ENCODE measurements around the gene KLHL15.

DNA sequence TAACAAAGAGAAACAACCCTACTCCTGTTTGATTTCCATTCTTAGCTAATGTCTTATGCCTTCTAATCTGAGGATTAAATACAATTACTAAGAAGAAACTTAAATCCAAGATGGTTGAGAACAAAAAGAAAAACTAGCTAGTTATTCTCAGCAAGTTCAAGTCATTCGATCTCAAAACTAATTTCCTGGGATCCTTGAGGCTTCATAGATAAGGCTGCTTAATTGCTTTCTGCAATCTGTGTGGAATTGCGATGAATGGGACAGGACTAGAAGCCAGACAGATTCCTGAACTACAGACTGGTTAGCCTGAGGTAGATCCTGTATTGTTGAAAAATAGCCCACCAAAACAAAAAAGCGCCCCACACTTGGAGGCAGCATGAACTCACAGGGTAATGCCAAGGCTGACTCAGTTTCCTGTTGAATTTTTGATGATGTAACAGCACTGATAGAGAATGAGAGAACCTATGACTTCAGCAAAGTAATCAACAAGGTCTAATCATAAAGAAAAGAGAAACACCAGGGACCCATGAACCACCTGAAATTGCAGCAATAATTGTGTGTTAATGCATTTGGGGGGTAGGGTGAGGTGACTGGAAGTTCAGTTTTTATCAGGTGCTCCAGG lies 33.9 kb downstream of the KLHL15 start:
- TF ChIP-seq, protein P1, sequence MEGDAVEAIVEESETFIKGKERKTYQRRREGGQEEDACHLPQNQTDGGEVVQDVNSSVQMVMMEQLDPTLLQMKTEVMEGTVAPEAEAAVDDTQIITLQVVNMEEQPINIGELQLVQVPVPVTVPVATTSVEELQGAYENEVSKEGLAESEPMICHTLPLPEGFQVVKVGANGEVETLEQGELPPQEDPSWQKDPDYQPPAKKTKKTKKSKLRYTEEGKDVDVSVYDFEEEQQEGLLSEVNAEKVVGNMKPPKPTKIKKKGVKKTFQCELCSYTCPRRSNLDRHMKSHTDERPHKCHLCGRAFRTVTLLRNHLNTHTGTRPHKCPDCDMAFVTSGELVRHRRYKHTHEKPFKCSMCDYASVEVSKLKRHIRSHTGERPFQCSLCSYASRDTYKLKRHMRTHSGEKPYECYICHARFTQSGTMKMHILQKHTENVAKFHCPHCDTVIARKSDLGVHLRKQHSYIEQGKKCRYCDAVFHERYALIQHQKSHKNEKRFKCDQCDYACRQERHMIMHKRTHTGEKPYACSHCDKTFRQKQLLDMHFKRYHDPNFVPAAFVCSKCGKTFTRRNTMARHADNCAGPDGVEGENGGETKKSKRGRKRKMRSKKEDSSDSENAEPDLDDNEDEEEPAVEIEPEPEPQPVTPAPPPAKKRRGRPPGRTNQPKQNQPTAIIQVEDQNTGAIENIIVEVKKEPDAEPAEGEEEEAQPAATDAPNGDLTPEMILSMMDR (IDR thresholded peaks at IDR 0.05): no peak
- TF ChIP-seq POLR2A (IDR thresholded peaks at IDR 0.05): no peak
